ENCODE measurements around the gene TSPAN16.

TSPAN16 gene

GRCh38 chr19:11295665-11296245, at the start of gene TSPAN16:
TSS of gene TSPAN16 (plus strand) at chr19:11296160. CDS start at chr19:11296298, 138 bp downstream.
- DNase-seq (ENCODE audit: low read depth): no peak
- H3K4me3 ChIP-seq (ENCODE audit: control insufficient read depth, low read depth, low read length): no peak within 1 kb of the TSS
- no peak for TF ChIP-seq CTCF (IDR thresholded peaks at IDR 0.05; ENCODE audit: control insufficient read depth, insufficient read depth, low read depth, low read length, missing control alignments)

- no peak overlapping the region for H3K4me3 ChIP-seq (ENCODE audit: control insufficient read depth, low read depth, low read length)
- TF ChIP-seq CTCF (IDR thresholded peaks at IDR 0.05; ENCODE audit: control insufficient read depth, insufficient read depth, low read depth, low read length, missing control alignments): no peak
- no peak for DNase-seq (ENCODE audit: low read depth)
Measured at GRCh38 chr19:11246941-11247340, 49.0 kb upstream of the TSPAN16 start.

- no peak for DNase-seq (ENCODE audit: low read depth)
- TF ChIP-seq CTCF (IDR thresholded peaks at IDR 0.05; ENCODE audit: control insufficient read depth, insufficient read depth, low read depth, low read length, missing control alignments): no peak
- no peak overlapping the region for H3K4me3 ChIP-seq (ENCODE audit: control insufficient read depth, low read depth, low read length)
Measured at GRCh38 chr19:11247391-11247790, 48.6 kb upstream of the TSPAN16 start.

GRCh38 chr19:11247934-11248333, 48.0 kb upstream of the TSPAN16 start:
- H3K4me3 ChIP-seq (ENCODE audit: control insufficient read depth, low read depth, low read length): no peak overlapping the region
- no peak for TF ChIP-seq CTCF (IDR thresholded peaks at IDR 0.05; ENCODE audit: control insufficient read depth, insufficient read depth, low read depth, low read length, missing control alignments)
- DNase-seq (ENCODE audit: low read depth): no peak

- no peak for DNase-seq (ENCODE audit: low read depth)
- no peak overlapping the region for H3K4me3 ChIP-seq (ENCODE audit: control insufficient read depth, low read depth, low read length)
- TF ChIP-seq CTCF (IDR thresholded peaks at IDR 0.05; ENCODE audit: control insufficient read depth, insufficient read depth, low read depth, low read length, missing control alignments): no peak
Measured at GRCh38 chr19:11248852-11249251, 47.1 kb upstream of the TSPAN16 start.

GRCh38 chr19:11251217-11251616, 44.7 kb upstream of the TSPAN16 start:
- no peak for DNase-seq (ENCODE audit: low read depth)
- H3K4me3 ChIP-seq (ENCODE audit: control insufficient read depth, low read depth, low read length): no peak overlapping the region
- no peak for TF ChIP-seq CTCF (IDR thresholded peaks at IDR 0.05; ENCODE audit: control insufficient read depth, insufficient read depth, low read depth, low read length, missing control alignments)

Data from AG09309 (cell line).